ENCODE measurements around the gene SNX24.

DNA sequence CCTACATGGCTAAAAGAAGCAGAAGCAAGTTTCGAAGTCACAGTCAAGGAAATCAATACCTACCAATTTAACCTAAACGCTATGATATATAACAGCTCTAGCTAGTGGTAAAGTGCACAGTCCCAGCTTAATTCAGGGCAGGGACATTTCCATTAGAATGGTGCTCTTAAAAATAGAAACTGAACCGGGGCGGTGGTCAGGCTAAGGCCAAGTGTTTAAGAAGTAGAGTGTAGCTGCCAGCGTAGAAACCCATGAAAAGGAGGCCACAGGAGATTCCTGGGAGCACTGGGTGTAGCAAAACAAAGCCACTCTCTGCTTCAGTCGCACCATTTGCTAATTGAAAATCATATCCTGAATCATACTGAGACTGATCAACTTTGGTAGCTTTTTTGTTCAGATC lies 162.3 kb downstream of the SNX24 start:
- TF ChIP-seq, protein P1, sequence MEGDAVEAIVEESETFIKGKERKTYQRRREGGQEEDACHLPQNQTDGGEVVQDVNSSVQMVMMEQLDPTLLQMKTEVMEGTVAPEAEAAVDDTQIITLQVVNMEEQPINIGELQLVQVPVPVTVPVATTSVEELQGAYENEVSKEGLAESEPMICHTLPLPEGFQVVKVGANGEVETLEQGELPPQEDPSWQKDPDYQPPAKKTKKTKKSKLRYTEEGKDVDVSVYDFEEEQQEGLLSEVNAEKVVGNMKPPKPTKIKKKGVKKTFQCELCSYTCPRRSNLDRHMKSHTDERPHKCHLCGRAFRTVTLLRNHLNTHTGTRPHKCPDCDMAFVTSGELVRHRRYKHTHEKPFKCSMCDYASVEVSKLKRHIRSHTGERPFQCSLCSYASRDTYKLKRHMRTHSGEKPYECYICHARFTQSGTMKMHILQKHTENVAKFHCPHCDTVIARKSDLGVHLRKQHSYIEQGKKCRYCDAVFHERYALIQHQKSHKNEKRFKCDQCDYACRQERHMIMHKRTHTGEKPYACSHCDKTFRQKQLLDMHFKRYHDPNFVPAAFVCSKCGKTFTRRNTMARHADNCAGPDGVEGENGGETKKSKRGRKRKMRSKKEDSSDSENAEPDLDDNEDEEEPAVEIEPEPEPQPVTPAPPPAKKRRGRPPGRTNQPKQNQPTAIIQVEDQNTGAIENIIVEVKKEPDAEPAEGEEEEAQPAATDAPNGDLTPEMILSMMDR (IDR thresholded peaks at IDR 0.05), result no peak
- TF ChIP-seq POLR2A (IDR thresholded peaks at IDR 0.05), result no peak
